ENCODE data around the gene TNFSF15.
A peak's percentile ranks its signal among the peaks of the same experiment; 100 is the strongest.

TNFSF15 gene

DNA sequence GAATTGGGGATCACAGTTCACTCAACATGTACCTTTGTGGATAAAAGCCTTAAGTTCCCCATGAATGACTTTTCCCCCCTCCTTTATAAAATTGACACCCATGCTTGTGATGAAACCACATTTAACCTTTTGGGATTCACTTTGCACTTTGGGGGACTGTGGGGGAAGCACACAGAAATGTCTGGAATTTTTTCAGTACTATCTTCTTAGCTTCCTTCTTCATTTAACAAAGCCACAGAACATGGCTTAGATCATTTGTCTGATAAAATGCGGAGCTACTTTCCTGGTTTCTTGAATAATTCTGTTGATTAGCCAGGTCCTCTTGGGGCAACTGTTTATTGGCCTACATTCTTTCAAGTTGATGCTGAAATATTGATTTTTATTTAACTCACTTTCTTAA, 29.9 kb downstream of the TNFSF15 start:
- no peak overlapping the region for H3K4me3 ChIP-seq (replicated peaks in 1 of 2; ENCODE audit: low read depth in 2 of 2, low read length in 2 of 2)
- TF ChIP-seq, protein P1, sequence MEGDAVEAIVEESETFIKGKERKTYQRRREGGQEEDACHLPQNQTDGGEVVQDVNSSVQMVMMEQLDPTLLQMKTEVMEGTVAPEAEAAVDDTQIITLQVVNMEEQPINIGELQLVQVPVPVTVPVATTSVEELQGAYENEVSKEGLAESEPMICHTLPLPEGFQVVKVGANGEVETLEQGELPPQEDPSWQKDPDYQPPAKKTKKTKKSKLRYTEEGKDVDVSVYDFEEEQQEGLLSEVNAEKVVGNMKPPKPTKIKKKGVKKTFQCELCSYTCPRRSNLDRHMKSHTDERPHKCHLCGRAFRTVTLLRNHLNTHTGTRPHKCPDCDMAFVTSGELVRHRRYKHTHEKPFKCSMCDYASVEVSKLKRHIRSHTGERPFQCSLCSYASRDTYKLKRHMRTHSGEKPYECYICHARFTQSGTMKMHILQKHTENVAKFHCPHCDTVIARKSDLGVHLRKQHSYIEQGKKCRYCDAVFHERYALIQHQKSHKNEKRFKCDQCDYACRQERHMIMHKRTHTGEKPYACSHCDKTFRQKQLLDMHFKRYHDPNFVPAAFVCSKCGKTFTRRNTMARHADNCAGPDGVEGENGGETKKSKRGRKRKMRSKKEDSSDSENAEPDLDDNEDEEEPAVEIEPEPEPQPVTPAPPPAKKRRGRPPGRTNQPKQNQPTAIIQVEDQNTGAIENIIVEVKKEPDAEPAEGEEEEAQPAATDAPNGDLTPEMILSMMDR (IDR thresholded peaks at IDR 0.05; ENCODE audit: low read depth, low read length): no peak
- DNase-seq (ENCODE audit: low read depth in 2 of 2): no peak

DNA sequence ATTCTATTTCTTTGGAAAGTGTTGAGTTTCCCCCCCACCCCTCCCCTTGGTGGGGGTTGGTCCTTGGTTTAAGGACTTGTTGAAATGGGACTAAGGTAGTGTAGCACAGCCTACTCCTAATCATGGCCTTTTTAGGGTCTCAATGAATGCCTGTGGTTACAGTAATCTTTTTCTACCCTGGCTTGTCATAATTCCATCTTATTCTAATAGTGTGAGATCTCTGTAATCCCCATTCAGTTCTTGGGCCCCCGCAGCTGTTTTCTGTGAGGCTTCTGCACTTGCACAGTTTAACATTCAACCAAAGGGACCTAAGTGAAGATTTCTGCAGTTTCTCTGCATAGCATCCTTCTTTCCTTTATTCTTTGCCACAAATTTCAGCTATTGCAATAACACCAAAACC, 30.7 kb downstream of the TNFSF15 start:
- TF ChIP-seq, protein P1 (IDR thresholded peaks at IDR 0.05; ENCODE audit: low read depth, low read length): no peak
- H3K4me3 ChIP-seq (replicated peaks in 1 of 2; ENCODE audit: low read depth in 2 of 2, low read length in 2 of 2): no peak overlapping the region
- DNase-seq (ENCODE audit: low read depth in 2 of 2): no peak

DNA sequence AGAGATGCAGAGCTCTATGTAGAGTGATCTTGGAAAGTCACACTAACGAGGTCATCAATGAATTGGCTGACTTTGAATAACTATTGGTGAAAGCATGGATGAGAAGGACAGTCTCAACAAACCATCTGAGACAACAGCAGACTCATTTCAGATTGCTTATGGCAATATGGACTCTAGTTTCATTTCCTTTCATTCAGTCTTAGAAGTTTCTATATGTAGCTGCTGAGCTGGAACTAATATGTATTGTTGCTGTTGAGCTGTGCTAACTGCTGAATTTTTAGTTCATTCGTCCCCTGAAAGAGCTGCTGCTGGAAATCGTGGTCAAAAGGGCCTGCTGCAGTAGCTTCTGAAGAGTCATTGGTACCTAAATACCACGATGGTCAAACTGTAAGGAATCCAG, 31.3 kb downstream of the TNFSF15 start:
- no peak overlapping the region for H3K4me3 ChIP-seq (replicated peaks in 1 of 2; ENCODE audit: low read depth in 2 of 2, low read length in 2 of 2)
- TF ChIP-seq, protein P1 (IDR thresholded peaks at IDR 0.05; ENCODE audit: low read depth, low read length): no peak
- DNase-seq (ENCODE audit: low read depth in 2 of 2): no peak

DNA sequence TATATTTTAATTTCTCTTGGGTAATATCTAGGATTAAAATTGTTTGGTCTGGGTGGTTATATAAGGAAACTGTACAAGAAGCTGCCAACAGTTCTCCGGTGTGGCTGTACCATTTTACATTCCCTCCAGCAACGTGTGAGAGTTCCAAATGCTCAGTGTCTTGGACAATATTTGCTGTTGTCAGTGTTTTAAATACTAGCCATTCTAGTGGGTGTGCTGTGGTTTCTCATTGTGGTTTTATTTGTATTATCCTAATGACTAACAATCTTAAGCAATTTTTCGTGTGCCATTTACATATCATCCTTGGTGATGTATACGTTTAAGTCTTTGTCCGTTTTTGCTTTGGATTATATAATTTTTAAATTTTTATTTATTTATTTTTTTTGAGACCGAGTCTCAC, 34.0 kb downstream of the TNFSF15 start:
- TF ChIP-seq, protein P1 (IDR thresholded peaks at IDR 0.05; ENCODE audit: low read depth, low read length): no peak
- H3K4me3 ChIP-seq (replicated peaks in 1 of 2; ENCODE audit: low read depth in 2 of 2, low read length in 2 of 2): no peak overlapping the region
- DNase-seq (ENCODE audit: low read depth in 2 of 2): peak in 1 of 2 donors; percentile 62

DNA sequence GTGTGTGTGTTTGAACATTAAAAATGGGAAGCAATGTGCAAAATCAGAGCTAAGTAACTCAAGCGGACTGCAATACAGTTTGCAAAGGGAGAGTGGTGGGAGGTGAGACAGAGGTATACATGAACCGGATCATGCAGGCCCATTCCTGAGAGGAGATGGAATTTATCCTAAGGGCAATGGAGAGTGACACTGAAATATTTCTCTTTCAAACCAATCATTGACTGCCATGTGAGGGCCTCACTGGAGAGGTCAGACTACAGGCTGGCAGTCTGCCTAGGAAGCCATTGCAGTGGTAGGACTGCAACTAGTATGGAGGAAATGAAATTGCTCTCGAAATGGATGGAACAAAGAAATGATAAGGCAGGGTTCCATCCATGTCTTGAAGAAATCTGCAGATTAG, 34.8 kb downstream of the TNFSF15 start:
- no peak overlapping the region for H3K4me3 ChIP-seq (replicated peaks in 1 of 2; ENCODE audit: low read depth in 2 of 2, low read length in 2 of 2)
- TF ChIP-seq, protein P1 (IDR thresholded peaks at IDR 0.05; ENCODE audit: low read depth, low read length): no peak
- no peak for DNase-seq (ENCODE audit: low read depth in 2 of 2)

DNA sequence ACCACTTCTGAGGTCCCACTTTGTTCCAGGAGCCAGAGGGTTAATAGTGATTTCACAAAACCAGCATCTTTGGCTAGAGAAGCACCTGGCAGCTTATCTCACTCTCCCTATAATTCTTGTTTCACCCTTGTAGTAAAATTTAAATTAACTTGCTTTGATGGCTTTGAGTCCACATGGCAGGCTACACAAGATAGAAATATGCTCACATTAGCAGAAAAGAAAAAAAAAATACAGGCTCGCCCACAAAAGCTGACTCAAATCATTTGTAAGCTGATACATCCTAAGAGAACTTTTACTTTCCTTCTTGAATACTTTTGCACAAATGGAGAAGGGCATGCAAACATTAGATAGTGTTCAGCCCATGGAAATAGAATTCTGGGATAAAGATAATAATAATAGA, 36.2 kb downstream of the TNFSF15 start:
- peak in 1 of 2 donors; percentile 33 for DNase-seq (ENCODE audit: low read depth in 2 of 2)
- TF ChIP-seq, protein P1 (IDR thresholded peaks at IDR 0.05; ENCODE audit: low read depth, low read length): no peak
- no peak overlapping the region for H3K4me3 ChIP-seq (replicated peaks in 1 of 2; ENCODE audit: low read depth in 2 of 2, low read length in 2 of 2)

DNA sequence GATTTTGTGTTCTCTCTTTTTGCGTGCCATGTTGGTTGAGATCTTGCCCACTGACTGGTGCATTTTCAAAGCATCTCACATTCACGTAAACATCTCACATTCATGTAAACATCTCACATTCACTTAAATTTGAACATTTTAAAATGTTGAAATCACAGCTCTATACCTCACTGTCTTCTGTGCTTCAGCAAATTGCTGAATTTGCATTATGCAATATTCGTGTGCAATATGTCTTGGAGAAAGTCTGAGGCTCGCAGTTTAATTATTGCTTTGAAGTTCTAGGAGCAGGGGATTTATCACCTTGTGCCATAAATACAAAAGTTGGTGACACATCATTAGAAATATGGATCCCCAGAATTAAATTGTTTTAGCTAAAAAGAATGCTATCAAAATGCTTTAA, 42.6 kb downstream of the TNFSF15 start:
- TF ChIP-seq, protein P1 (IDR thresholded peaks at IDR 0.05; ENCODE audit: low read depth, low read length): no peak
- DNase-seq (ENCODE audit: low read depth in 2 of 2): no peak
- no peak overlapping the region for H3K4me3 ChIP-seq (replicated peaks in 1 of 2; ENCODE audit: low read depth in 2 of 2, low read length in 2 of 2)
